Prostate gland (tissue), 2 donors: ENCODE data around the gene TRAPPC3L.

Experiments
- CTCF ChIP-seq, 4 experiments: fragments of 200-600 bp in 2 of 4; fragments of 450-650 bp in 2 of 4; sonication (generic) in 2 of 4; IDR thresholded peaks; 1 replicate in 3 of 4; 2 replicates in 1 of 4; pipeline ENCODE4 v1.5.1; 2016 to 2019; ENCODE audit warnings: antibody characterized with exemption in 4 of 4, mild to moderate bottlenecking in 2 of 4, moderate library complexity in 2 of 4
- POLR2A ChIP-seq: fragments of 450-650 bp; IDR thresholded peaks from one replicate; pipeline ENCODE4 v1.6.1; 2016; ENCODE audit warnings: antibody characterized with exemption, mild to moderate bottlenecking
- POLR2AphosphoS5 ChIP-seq: sonication (generic); formaldehyde crosslinking; IDR thresholded peaks from one replicate; pipeline ENCODE4 v1.6.1; 2017; ENCODE audit warnings: antibody characterized with exemption

- TF ChIP-seq CTCF (IDR thresholded peaks at IDR 0.05) (no peak), POLR2AphosphoS5 (no peak), POLR2A (no peak)
These were observed 77.2 kb downstream of the TRAPPC3L start for GRCh38 chr6:116468293-116468692.
